Nephron progenitor cell (in vitro differentiated cells): Measurements from ENCODE around the gene NEUROG3.

Experiments
- DNase-seq: peaks from one replicate; pipeline ENCODE4 v3.0.0; 2021
- H3K27ac Mint-ChIP-seq: 2 replicates; pipeline ENCODE4 v1.8.0; 2021; ENCODE audit warnings: mild to moderate bottlenecking, moderate library complexity, mixed read lengths
- H3K27me3 Mint-ChIP-seq: 2 replicates; pipeline ENCODE4 v1.8.0; 2021; ENCODE audit warnings: mild to moderate bottlenecking, low read depth, mixed read lengths; ENCODE audit not compliant: poor library complexity
- H3K36me3 Mint-ChIP-seq: 2 replicates; pipeline ENCODE4 v1.8.0; 2021; ENCODE audit warnings: low read depth, mixed read lengths
- H3K4me1 Mint-ChIP-seq: 2 replicates; pipeline ENCODE4 v1.8.0; 2021; ENCODE audit warnings: mixed read lengths
- H3K4me3 Mint-ChIP-seq: 2 replicates; pipeline ENCODE4 v1.8.0; 2021; ENCODE audit warnings: mild to moderate bottlenecking, moderate library complexity, mixed read lengths
- H3K9me3 Mint-ChIP-seq: 2 replicates; pipeline ENCODE4 v1.8.0; 2021; ENCODE audit warnings: mild to moderate bottlenecking, moderate library complexity, mixed read lengths
- CTCF ChIP-seq: fragments of 200-600 bp; sonication (generic); IDR thresholded peaks from 2 replicates; pipeline ENCODE4 v1.5.0; 2021; ENCODE audit warnings: antibody characterized with exemption

The NEUROG3 gene

GRCh38 chr10:69612760-69613159, 39.5 kb upstream of the NEUROG3 start:
- Mint-ChIP-seq H3K4me3 (no peak overlapping the region), H3K27ac (no peak overlapping the region), H3K9me3 (peaks cover 46% of the 10 kb centered on the region), H3K4me1 (no peaks in the 10 kb centered on the region), H3K36me3 (no peaks in the 10 kb centered on the region), H3K27me3 (peaks cover 35% of the 10 kb centered on the region)
- DNase-seq = no peak
- TF ChIP-seq CTCF = no peak

GRCh38 chr10:69609077-69609476, 35.9 kb upstream of the NEUROG3 start:
- Mint-ChIP-seq H3K9me3 (peaks cover 50% of the 10 kb centered on the region), H3K27ac (no peak overlapping the region), H3K4me1 (no peaks in the 10 kb centered on the region), H3K27me3 (peaks cover 27% of the 10 kb centered on the region), H3K4me3 (no peak overlapping the region), H3K36me3 (no peaks in the 10 kb centered on the region)
- no peak for DNase-seq
- no peak for TF ChIP-seq CTCF

- H3K27me3 Mint-ChIP-seq = peaks cover 68% of the 10 kb centered on the region
- H3K4me3 Mint-ChIP-seq = no peak overlapping the region
- no peaks in the 10 kb centered on the region for H3K4me1 Mint-ChIP-seq
- peaks cover 18% of the 10 kb centered on the region for H3K9me3 Mint-ChIP-seq
- H3K27ac Mint-ChIP-seq = no peak overlapping the region
- no peaks in the 10 kb centered on the region for H3K36me3 Mint-ChIP-seq
- no peak for TF ChIP-seq CTCF
- no peak for DNase-seq
These were observed 27.6 kb upstream of the NEUROG3 start for GRCh38 chr10:69600761-69601330.

- no peak for TF ChIP-seq CTCF
These were observed 15.1 kb upstream of the NEUROG3 start for GRCh38 chr10:69588358-69588757.

GRCh38 chr10:69584624-69585023, 11.4 kb upstream of the NEUROG3 start:
- Mint-ChIP-seq H3K4me3 (no peak overlapping the region), H3K9me3 (peaks cover 7% of the 10 kb centered on the region), H3K27ac (no peak overlapping the region), H3K4me1 (no peaks in the 10 kb centered on the region), H3K27me3 (peaks cover 50% of the 10 kb centered on the region), H3K36me3 (no peaks in the 10 kb centered on the region)
- TF ChIP-seq CTCF = no peak
- no peak for DNase-seq

More at GRCh38 chr10:69588358-69588757, 15.1 kb upstream of the NEUROG3 start:
- DNase-seq = no peak
- Mint-ChIP-seq H3K27ac (no peak overlapping the region), H3K4me3 (no peak overlapping the region), H3K4me1 (no peaks in the 10 kb centered on the region), H3K27me3 (peaks cover 19% of the 10 kb centered on the region), H3K36me3 (no peaks in the 10 kb centered on the region), H3K9me3 (no peaks in the 10 kb centered on the region)

GRCh38 chr10:69583106-69583505, 9.9 kb upstream of the NEUROG3 start:
- TF ChIP-seq CTCF = no peak
- Mint-ChIP-seq H3K36me3 (no peaks in the 10 kb centered on the region), H3K27me3 (peaks cover 61% of the 10 kb centered on the region), H3K4me1 (no peaks in the 10 kb centered on the region), H3K9me3 (peaks cover 7% of the 10 kb centered on the region), H3K4me3 (no peak overlapping the region), H3K27ac (no peak overlapping the region)
- DNase-seq = no peak
